ENCODE measurements around the gene ZBTB12. TPM values are rescaled to one million over a fixed set of nuclear protein-coding genes. Genes with fewer than 3 reads are reported as not detected.

The ZBTB12 gene
- total and polyA plus RNA-seq, 5 experiments from 2014 or later, result 3.1 to 3.7 TPM; not detected in 3

DNA sequence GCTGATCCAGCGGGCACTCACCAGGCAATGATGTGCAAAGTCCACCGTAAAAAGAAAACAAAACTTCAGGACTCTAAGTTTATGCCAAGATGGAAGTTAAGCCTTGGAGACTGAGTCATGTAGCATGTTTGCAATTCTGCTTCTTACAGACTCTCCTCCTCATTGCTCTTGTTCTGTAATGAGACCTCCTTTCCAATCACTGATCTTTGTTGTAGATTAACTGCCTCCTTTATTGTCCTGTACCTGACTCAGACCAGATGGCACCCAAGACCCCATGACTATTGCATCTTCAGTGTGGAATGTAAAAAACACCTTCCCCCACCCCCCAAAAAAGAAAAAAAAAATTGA is 50.4 kb downstream of the ZBTB12 start:
- H3K36me3 Mint-ChIP-seq, result no peaks in the 10 kb centered on the region
- peaks cover 0 to 5% (median 0%) of the 10 kb centered on the region in 4 donors for H3K4me1 Mint-ChIP-seq
- POLR2A ChIA-PET, result no interaction called here
- DNase-seq (no peak), ATAC-seq (no peak)
- H3K4me3 Mint-ChIP-seq, result no peak overlapping the region
- no peaks in the 10 kb centered on the region for H3K9me3 Mint-ChIP-seq
- no peaks in the 10 kb centered on the region for H3K27me3 Mint-ChIP-seq
- H3K27ac Mint-ChIP-seq, result peak overlapping the region in 2 of 10 donors; percentile 8 to 26

DNA sequence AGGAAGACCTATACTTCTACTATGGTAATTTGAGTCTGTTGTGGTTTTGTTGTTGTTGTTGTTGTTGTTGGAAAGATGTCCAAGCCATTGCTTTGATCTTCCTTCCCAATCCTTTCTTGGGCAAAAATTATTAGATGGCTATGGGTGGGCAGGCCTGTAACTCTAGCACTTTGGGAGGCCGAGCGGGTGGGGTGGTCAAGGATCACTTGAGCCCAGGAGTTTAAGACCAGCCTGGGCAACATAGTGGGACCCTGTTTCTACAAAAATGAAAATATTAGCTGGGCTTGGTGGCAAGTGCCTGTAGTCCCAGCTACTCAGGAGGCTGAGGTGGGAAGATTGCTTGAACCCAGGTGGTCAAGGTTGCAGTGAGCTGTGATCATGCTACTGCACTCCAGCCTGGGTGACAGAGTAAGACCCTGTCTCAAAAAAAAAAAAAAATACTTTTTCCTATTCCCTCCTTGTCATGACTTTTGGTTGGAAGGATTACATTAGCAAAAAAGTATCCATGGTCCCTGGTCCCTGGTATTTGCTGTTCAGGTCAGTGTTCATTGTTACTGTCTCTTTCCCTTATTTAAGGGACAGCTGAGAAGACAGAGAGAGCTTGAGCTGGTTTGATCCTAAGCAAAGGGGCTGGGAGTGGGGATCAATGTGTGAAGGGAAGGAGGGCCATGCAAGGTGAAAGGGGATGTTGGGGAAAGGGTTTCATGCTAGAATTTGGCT is 51.0 kb downstream of the ZBTB12 start:
- H3K4me1 Mint-ChIP-seq, result peaks cover 0 to 5% (median 0%) of the 10 kb centered on the region in 4 donors
- H3K27me3 Mint-ChIP-seq, result no peaks in the 10 kb centered on the region
- no peak for DNase-seq
- no peaks in the 10 kb centered on the region for H3K9me3 Mint-ChIP-seq
- peak overlapping the region in 1 of 10 donors; percentile 8 for H3K27ac Mint-ChIP-seq
- H3K4me3 Mint-ChIP-seq, result no peak overlapping the region
- H3K36me3 Mint-ChIP-seq, result no peaks in the 10 kb centered on the region
- POLR2A ChIA-PET, result interaction anchor here (0.7 kb wide), 1 partner anchor 37 kb away, joined by 3 read pairs; no protein-coding TSS in a partner anchor
- ATAC-seq, result no peak

Other genes with a start within 250 kb of the ZBTB12 start
Only the 30 nearest of the 37 such genes appear.
- 1 to 10 TPM; 4.4 to 5.5 TPM for gene LY6G5C, start 221.0 kb downstream of the ZBTB12 start, total RNA-seq
- 1 to 10 TPM; 4.6 to 7.9 (median 7.6) TPM for gene LY6G5C, start 221.0 kb downstream of the ZBTB12 start, polyA plus RNA-seq
- gene ABHD16A, start 198.8 kb downstream of the ZBTB12 start, total RNA-seq, result 10 to 100 TPM; 58.4 to 59.9 TPM
- gene ABHD16A, start 198.8 kb downstream of the ZBTB12 start, polyA plus RNA-seq, result 10 to 100 TPM; 26.9 to 35.5 (median 34.1) TPM
- gene LY6G6F, start 195.2 kb downstream of the ZBTB12 start, total RNA-seq, result not detected
- gene LY6G6F, start 195.2 kb downstream of the ZBTB12 start, polyA plus RNA-seq, result not detected
- gene LY6G6D, start 186.7 kb downstream of the ZBTB12 start, total RNA-seq, result not detected
- not detected for gene LY6G6D, start 186.7 kb downstream of the ZBTB12 start, polyA plus RNA-seq
- gene LY6G6C, start 180.3 kb downstream of the ZBTB12 start, total RNA-seq, result not detected
- gene LY6G6C, start 180.3 kb downstream of the ZBTB12 start, polyA plus RNA-seq, result not detected
- gene MPIG6B, start 178.7 kb downstream of the ZBTB12 start, total RNA-seq, result 1 to 10 TPM; 1.4 to 1.9 TPM
- gene MPIG6B, start 178.7 kb downstream of the ZBTB12 start, polyA plus RNA-seq, result 1 to 10 TPM; 1.2 to 4.9 (median 1.3) TPM
- gene DDAH2, start 172.8 kb downstream of the ZBTB12 start, total RNA-seq, result 1 to 10 TPM; 3.1 to 5.1 TPM
- gene DDAH2, start 172.8 kb downstream of the ZBTB12 start, polyA plus RNA-seq, result 10 to 100 TPM in 2 of 3 donors, 1 to 10 TPM in 1; 8.0 to 14.7 (median 10.3) TPM
- gene CLIC1, start 165.6 kb downstream of the ZBTB12 start, total RNA-seq, result 10 to 100 TPM; 23.7 to 27.1 TPM
- gene CLIC1, start 165.6 kb downstream of the ZBTB12 start, polyA plus RNA-seq, result 100 to 1,000 TPM in 2 of 3 donors, 10 to 100 TPM in 1; 95.1 to 345 (median 114) TPM
- 1 to 10 TPM; 7.2 to 8.3 TPM for gene MSH5, start 162.1 kb downstream of the ZBTB12 start, total RNA-seq
- 1 to 10 TPM in 2 of 3 donors, under 1 TPM in 1; 0.61 to 1.1 (median 1.1) TPM for gene MSH5, start 162.1 kb downstream of the ZBTB12 start, polyA plus RNA-seq
- 1 to 10 TPM; 1.6 to 2.1 TPM for gene SAPCD1, start 139.4 kb downstream of the ZBTB12 start, total RNA-seq
- gene SAPCD1, start 139.4 kb downstream of the ZBTB12 start, polyA plus RNA-seq, result not detected
- under 1 TPM; 0.47 to 0.52 TPM for gene VWA7, start 124.8 kb downstream of the ZBTB12 start, total RNA-seq
- gene VWA7, start 124.8 kb downstream of the ZBTB12 start, polyA plus RNA-seq, result under 1 TPM in 1 of 3 donors, not detected in 2; 0.34 TPM
- gene VARS1, start 106.3 kb downstream of the ZBTB12 start, total RNA-seq, result 10 to 100 TPM; 37.6 to 40.3 TPM
- gene VARS1, start 106.3 kb downstream of the ZBTB12 start, polyA plus RNA-seq, result 10 to 100 TPM; 27.5 to 37.8 (median 30.3) TPM
- gene LSM2, start 95.1 kb downstream of the ZBTB12 start, total RNA-seq, result 10 to 100 TPM; 28.9 to 31.9 TPM
- gene LSM2, start 95.1 kb downstream of the ZBTB12 start, polyA plus RNA-seq, result 10 to 100 TPM; 67.1 to 80.3 (median 77.9) TPM
- 1 to 10 TPM; 3.5 to 4.0 TPM for gene HSPA1L, start 86.8 kb downstream of the ZBTB12 start, total RNA-seq
- gene HSPA1L, start 86.8 kb downstream of the ZBTB12 start, polyA plus RNA-seq, result 1 to 10 TPM in 2 of 3 donors, under 1 TPM in 1; 0.56 to 1.6 (median 1.6) TPM
- gene HSPA1A, start 86.5 kb downstream of the ZBTB12 start, total RNA-seq, result 10 to 100 TPM; 54.8 to 56.9 TPM
- 10 to 100 TPM in 2 of 3 donors, 1 to 10 TPM in 1; 6.9 to 17.3 (median 11.4) TPM for gene HSPA1A, start 86.5 kb downstream of the ZBTB12 start, polyA plus RNA-seq
- 10 to 100 TPM; 39.6 to 42.2 TPM for gene HSPA1B, start 74.3 kb downstream of the ZBTB12 start, total RNA-seq
- gene HSPA1B, start 74.3 kb downstream of the ZBTB12 start, polyA plus RNA-seq, result 1 to 10 TPM in 2 of 3 donors, under 1 TPM in 1; 0.28 to 1.3 (median 1.2) TPM
- gene NEU1, start 39.3 kb downstream of the ZBTB12 start, total RNA-seq, result 10 to 100 TPM; 15.0 to 15.8 TPM
- 10 to 100 TPM; 10.9 to 17.9 (median 16.2) TPM for gene NEU1, start 39.3 kb downstream of the ZBTB12 start, polyA plus RNA-seq
- not detected for gene SLC44A4, start 23.1 kb downstream of the ZBTB12 start, total RNA-seq
- not detected for gene SLC44A4, start 23.1 kb downstream of the ZBTB12 start, polyA plus RNA-seq
- gene EHMT2, start 4.4 kb downstream of the ZBTB12 start, total RNA-seq, result 10 to 100 TPM; 77.1 to 81.8 TPM
- 10 to 100 TPM; 37.3 to 57.9 (median 43.0) TPM for gene EHMT2, start 4.4 kb downstream of the ZBTB12 start, polyA plus RNA-seq
- 1 to 10 TPM; 3.8 to 4.3 TPM for gene C2, start 25.6 kb upstream of the ZBTB12 start, total RNA-seq
- gene C2, start 25.6 kb upstream of the ZBTB12 start, polyA plus RNA-seq, result not detected
- gene CFB, start 44.0 kb upstream of the ZBTB12 start, total RNA-seq, result 1 to 10 TPM; 1.0 to 1.4 TPM
- gene CFB, start 44.0 kb upstream of the ZBTB12 start, polyA plus RNA-seq, result under 1 TPM in 2 of 3 donors, not detected in 1; 0.22 to 0.61 TPM
- gene NELFE, start 56.9 kb upstream of the ZBTB12 start, total RNA-seq, result 10 to 100 TPM; 41.7 to 45.1 TPM
- gene NELFE, start 56.9 kb upstream of the ZBTB12 start, polyA plus RNA-seq, result 10 to 100 TPM; 55.9 to 68.6 (median 66.4) TPM
- 100 to 1,000 TPM; 130 to 141 TPM for gene SKIC2, start 57.1 kb upstream of the ZBTB12 start, total RNA-seq
- 10 to 100 TPM; 18.1 to 19.9 (median 19.4) TPM for gene SKIC2, start 57.1 kb upstream of the ZBTB12 start, polyA plus RNA-seq
- 10 to 100 TPM; 36.4 to 41.0 TPM for gene DXO, start 70.1 kb upstream of the ZBTB12 start, total RNA-seq
- 10 to 100 TPM; 12.5 to 16.4 (median 14.5) TPM for gene DXO, start 70.1 kb upstream of the ZBTB12 start, polyA plus RNA-seq
- gene C4A, start 80.0 kb upstream of the ZBTB12 start, total RNA-seq, result 1 to 10 TPM; 5.9 to 6.0 TPM
- gene C4A, start 80.0 kb upstream of the ZBTB12 start, polyA plus RNA-seq, result under 1 TPM in 1 of 3 donors, not detected in 2; 0.81 TPM
- 1 to 10 TPM; 7.7 to 8.7 TPM for gene C4B, start 112.7 kb upstream of the ZBTB12 start, total RNA-seq
- gene C4B, start 112.7 kb upstream of the ZBTB12 start, polyA plus RNA-seq, result under 1 TPM in 1 of 3 donors, not detected in 2; 0.31 TPM
- gene CYP21A2, start 136.3 kb upstream of the ZBTB12 start, total RNA-seq, result 1 to 10 TPM; 1.2 to 1.8 TPM
- gene CYP21A2, start 136.3 kb upstream of the ZBTB12 start, polyA plus RNA-seq, result not detected
- gene TNXB, start 207.3 kb upstream of the ZBTB12 start, total RNA-seq, result 10 to 100 TPM; 14.5 to 17.8 TPM
- gene TNXB, start 207.3 kb upstream of the ZBTB12 start, polyA plus RNA-seq, result under 1 TPM in 1 of 3 donors, not detected in 2; 0.13 TPM
- 100 to 1,000 TPM; 140 to 141 TPM for gene ATF6B, start 226.2 kb upstream of the ZBTB12 start, total RNA-seq
- 10 to 100 TPM; 17.5 to 25.7 (median 21.4) TPM for gene ATF6B, start 226.2 kb upstream of the ZBTB12 start, polyA plus RNA-seq
- gene FKBPL, start 228.2 kb upstream of the ZBTB12 start, total RNA-seq, result 1 to 10 TPM; 1.8 to 2.1 TPM
- 1 to 10 TPM in 1 of 3 donors, under 1 TPM in 2; 0.37 to 2.5 (median 0.51) TPM for gene FKBPL, start 228.2 kb upstream of the ZBTB12 start, polyA plus RNA-seq

Measured in naive thymus-derived CD8-positive, alpha-beta T cell (primary cell).